ENCODE data around the gene HTR6.

The HTR6 gene

GRCh38 chr1:19728413-19729145 is 63.9 kb downstream of the HTR6 start:
- no peak for DNase-seq

GRCh38 chr1:19730232-19730631 is 65.6 kb downstream of the HTR6 start:
- no peak for DNase-seq
